BE2C (cell line): ENCODE measurements around the gene GPC3.

Source experiments
- DNase-seq: peaks from one replicate; pipeline ENCODE4 v3.0.0-alpha.2; 2020
- H3K27me3 ChIP-seq: fragments of 250-450 bp; sonication (Bioruptor Pico); 2 replicates; pipeline ENCODE4 v1.5.1; 2020; ENCODE audit warnings: mild to moderate bottlenecking
- H3K36me3 ChIP-seq: fragments of 250-450 bp; sonication (Bioruptor Pico); 2 replicates; pipeline ENCODE4 v1.5.1; 2020; ENCODE audit warnings: mild to moderate bottlenecking
- H3K4me1 ChIP-seq: fragments of 250-450 bp; sonication (Bioruptor Pico); 2 replicates; pipeline ENCODE4 v1.5.1; 2020
- H3K4me3 ChIP-seq: 2 replicates; pipeline ENCODE4 v1.5.1; 2011; ENCODE audit warnings: low read depth, low read length
- H3K9me3 ChIP-seq: fragments of 250-450 bp; sonication (Bioruptor Pico); 2 replicates; pipeline ENCODE4 v1.5.1; 2020
- CTCF ChIP-seq: IDR thresholded peaks from 2 replicates; pipeline ENCODE4 v1.5.1; 2012; ENCODE audit warnings: mild to moderate bottlenecking, low read depth, low read length

GPC3 gene

DNA sequence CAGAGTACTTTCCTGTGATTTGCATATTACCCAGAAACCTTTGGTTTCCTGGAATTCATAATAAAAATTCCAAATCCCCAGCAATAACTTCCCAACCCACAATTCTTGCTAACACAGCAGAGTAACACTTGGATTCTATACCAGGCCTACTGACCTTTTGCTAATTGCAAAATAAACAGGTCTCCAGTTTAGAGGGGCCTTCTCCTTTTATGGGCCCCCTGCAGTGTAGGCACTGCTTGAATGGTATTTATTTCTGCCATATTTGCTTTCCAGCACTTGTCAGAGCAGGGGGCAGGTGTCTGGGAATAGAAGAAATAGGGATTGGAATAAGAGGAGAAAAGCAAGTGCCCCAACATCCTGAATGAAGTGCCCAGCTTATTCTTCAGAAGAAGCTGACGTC is 25.3 kb upstream of the GPC3 start:
- DNase-seq = no peak
- Histone ChIP-seq H3K9me3 (no peaks in the 10 kb centered on the region), H3K27me3 (no peaks in the 10 kb centered on the region), H3K4me1 (no peaks in the 10 kb centered on the region), H3K36me3 (no peaks in the 10 kb centered on the region), H3K4me3 (no peak overlapping the region)
- TF ChIP-seq CTCF = no peak

- no peaks in the 10 kb centered on the region for H3K36me3 ChIP-seq
- no peak for DNase-seq
- no peak for TF ChIP-seq CTCF
- no peaks in the 10 kb centered on the region for H3K4me1 ChIP-seq
- H3K9me3 ChIP-seq = no peaks in the 10 kb centered on the region
- H3K27me3 ChIP-seq = no peaks in the 10 kb centered on the region
- H3K4me3 ChIP-seq = no peak overlapping the region
Observed at GRCh38 chrX:134007716-134008115, 22.3 kb upstream of the GPC3 start.

DNA sequence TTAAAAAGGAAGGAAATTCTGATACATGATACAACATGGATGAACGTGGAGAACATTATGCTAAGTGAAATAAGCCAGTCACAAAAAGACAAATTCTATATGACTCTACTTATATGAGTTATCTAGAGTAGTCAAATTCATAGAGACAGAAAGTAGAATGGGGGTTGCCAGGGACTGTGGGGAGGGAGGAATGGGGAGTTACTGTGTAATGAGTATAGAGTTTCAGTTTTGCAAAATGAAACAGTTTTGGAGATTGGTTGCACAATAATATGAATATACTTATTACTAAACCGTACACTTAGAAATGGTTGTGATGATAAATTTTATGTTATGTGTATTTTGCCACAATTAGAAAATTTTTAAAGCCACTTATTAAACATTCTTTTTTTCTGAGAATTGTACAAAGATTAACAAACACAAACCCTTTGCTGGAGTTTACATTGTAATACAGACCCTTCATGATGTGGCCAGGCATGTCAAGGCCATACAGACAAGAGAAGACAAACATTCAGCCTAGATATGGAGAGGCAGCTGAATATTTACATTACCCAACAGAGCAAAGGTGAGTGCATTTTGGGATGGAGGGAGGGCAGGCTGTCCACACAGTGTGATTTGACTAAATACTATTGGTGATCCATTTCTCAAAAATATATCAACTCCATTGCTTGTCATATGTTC is 21.2 kb upstream of the GPC3 start:
- no peaks in the 10 kb centered on the region for H3K9me3 ChIP-seq
- no peaks in the 10 kb centered on the region for H3K36me3 ChIP-seq
- H3K4me1 ChIP-seq = no peaks in the 10 kb centered on the region
- no peaks in the 10 kb centered on the region for H3K27me3 ChIP-seq
- no peak for DNase-seq
- H3K4me3 ChIP-seq = no peak overlapping the region
- no peak for TF ChIP-seq CTCF

DNA sequence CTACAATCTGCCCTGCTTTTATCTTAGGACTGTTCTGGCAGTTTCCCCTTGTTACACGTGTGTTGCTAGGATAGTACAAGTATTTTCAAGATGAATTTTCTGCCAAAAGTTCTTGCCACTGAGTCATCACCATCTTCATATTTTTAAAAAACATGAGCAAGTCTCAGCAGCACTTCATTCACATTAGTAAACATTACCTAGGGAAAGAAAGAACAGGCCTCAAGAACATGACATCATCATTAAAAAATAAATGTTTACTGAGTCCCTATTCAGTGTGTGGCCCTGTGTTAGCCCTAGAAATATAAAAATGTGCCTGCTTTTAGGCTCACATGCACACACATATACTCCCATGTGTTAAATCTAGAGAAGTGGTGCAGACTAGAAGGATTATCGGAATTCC is 18.7 kb upstream of the GPC3 start:
- DNase-seq = no peak

GRCh38 chrX:134002921-134003615 is 17.7 kb upstream of the GPC3 start:
- H3K36me3 ChIP-seq = no peaks in the 10 kb centered on the region
- TF ChIP-seq CTCF = no peak
- no peaks in the 10 kb centered on the region for H3K9me3 ChIP-seq
- H3K4me1 ChIP-seq = no peaks in the 10 kb centered on the region
- no peaks in the 10 kb centered on the region for H3K27me3 ChIP-seq
- H3K4me3 ChIP-seq = no peak overlapping the region
- no peak for DNase-seq

More for the DNA sequence above, 18.7 kb upstream of the GPC3 start:
- Histone ChIP-seq H3K36me3 (no peaks in the 10 kb centered on the region), H3K9me3 (no peaks in the 10 kb centered on the region), H3K27me3 (no peaks in the 10 kb centered on the region), H3K4me3 (no peak overlapping the region), H3K4me1 (no peaks in the 10 kb centered on the region)
- no peak for TF ChIP-seq CTCF
